Epithelial cell of esophagus (primary cell): ENCODE measurements around the gene PAQR8.
A peak's percentile ranks its signal among the peaks of the same experiment; 100 is the strongest.

ENCODE experiments used
- DNase-seq: peaks from one replicate; pipeline ENCODE4 v3.0.0; 2010; ENCODE audit warnings: low read depth
- H3K4me3 ChIP-seq: 2 replicates; pipeline ENCODE4 v1.5.1; 2011; ENCODE audit warnings: mild to moderate bottlenecking, low read length, control low read depth
- TF ChIP-seq, protein P1 (sequence below): IDR thresholded peaks from 2 replicates; pipeline ENCODE4 v1.5.1; 2011; ENCODE audit warnings: low read depth, mild to moderate bottlenecking, low read length, control low read depth, inconsistent platforms; ENCODE audit not compliant: insufficient read depth; ENCODE audit errors: missing control alignments

PAQR8 gene

DNA sequence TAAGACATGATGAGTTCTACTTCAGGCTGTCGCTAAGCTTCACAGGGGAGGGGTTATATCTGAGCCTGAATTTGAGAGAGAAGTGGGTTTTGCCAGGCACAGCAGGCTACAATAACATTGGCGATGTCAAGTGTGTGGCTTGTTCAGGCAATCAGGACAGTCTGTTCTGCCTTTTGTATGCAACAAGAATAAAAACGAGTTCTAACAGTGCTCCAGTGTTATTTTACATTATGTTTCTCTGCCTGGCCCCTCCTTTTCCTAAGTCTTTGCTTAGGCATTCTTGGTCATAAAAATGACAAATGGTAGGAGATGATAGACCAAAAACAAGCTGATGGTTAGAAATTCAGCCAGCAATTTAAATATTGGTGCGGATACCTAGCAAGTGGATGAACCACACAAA, 26.8 kb downstream of the PAQR8 start:
- TF ChIP-seq, protein P1, sequence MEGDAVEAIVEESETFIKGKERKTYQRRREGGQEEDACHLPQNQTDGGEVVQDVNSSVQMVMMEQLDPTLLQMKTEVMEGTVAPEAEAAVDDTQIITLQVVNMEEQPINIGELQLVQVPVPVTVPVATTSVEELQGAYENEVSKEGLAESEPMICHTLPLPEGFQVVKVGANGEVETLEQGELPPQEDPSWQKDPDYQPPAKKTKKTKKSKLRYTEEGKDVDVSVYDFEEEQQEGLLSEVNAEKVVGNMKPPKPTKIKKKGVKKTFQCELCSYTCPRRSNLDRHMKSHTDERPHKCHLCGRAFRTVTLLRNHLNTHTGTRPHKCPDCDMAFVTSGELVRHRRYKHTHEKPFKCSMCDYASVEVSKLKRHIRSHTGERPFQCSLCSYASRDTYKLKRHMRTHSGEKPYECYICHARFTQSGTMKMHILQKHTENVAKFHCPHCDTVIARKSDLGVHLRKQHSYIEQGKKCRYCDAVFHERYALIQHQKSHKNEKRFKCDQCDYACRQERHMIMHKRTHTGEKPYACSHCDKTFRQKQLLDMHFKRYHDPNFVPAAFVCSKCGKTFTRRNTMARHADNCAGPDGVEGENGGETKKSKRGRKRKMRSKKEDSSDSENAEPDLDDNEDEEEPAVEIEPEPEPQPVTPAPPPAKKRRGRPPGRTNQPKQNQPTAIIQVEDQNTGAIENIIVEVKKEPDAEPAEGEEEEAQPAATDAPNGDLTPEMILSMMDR, result no peak
- DNase-seq, result no peak
- no peak overlapping the region for H3K4me3 ChIP-seq

DNA sequence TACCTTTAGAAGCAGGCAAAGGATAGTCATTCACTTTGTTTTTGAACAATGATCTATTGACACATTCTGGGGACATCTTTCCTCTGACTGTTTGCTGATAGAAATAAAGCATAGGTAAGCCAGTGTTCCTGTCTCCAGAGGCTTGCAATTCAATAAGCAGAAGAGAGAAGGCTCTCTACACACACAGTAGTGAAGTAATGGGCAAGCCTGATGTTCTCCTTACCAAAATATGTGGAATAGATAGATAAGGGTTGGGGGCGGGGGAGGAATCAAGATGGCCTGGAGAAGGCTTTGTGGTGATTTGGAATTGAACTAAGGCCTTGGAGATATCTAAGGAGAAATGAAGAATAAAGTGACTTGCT, 27.3 kb downstream of the PAQR8 start:
- TF ChIP-seq, protein P1, result no peak
- H3K4me3 ChIP-seq, result no peak overlapping the region
- DNase-seq, result no peak

DNA sequence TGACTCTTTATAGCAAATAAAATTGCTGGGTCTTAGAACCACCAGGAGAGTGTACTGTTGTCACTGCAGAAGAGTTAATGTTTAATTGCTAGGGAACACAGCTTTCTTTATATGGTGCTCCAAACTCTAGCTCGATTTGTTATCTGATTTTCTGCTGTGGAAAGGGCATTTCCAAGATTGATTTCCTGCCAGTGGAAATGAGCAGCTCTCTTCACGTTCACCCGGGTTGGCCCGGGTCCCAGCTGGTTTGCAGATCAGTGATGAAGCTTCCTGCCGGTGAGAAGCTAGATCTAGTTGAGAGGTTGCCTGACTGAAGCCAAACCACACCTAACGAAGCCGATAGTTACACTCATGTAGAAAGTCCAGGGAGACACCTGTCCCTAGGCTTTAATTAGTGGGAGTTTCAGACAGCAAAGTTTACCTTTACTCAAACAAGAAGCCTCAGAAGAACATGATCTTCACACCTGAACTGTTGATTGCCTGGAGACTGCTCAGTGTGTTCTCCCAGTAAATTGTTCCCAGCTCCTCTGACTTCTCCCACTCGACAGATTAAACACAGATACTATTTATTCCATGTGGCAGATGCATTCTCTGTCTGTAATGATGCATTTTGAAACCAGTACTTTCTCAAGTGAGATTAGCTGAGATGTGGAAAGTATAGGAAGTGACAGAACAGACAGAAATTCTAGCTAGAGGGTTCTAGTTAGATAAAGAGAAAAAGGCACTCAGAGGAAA, 27.8 kb downstream of the PAQR8 start:
- no peak overlapping the region for H3K4me3 ChIP-seq
- peak; percentile 42 for DNase-seq
- TF ChIP-seq, protein P1, result no peak

DNA sequence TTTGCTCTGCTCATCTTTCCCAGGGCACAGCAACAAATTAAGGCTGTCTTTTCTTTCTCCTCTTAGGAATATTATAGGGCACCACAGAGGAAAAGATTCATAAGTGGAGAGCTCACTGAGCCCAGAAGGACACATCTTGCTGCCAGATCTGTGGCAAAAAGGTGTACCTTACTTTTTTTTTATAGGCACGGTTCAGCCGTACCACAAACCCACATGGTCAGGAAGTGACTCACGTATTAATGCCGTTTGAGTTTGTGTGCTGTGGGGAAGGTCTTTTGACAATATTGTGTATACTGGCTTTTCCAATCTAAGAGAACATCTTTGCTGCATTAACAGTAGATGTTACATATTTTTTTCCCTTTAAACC, 28.4 kb downstream of the PAQR8 start:
- peak; percentile 67 for DNase-seq
- TF ChIP-seq, protein P1, result no peak
- H3K4me3 ChIP-seq, result no peak overlapping the region

DNA sequence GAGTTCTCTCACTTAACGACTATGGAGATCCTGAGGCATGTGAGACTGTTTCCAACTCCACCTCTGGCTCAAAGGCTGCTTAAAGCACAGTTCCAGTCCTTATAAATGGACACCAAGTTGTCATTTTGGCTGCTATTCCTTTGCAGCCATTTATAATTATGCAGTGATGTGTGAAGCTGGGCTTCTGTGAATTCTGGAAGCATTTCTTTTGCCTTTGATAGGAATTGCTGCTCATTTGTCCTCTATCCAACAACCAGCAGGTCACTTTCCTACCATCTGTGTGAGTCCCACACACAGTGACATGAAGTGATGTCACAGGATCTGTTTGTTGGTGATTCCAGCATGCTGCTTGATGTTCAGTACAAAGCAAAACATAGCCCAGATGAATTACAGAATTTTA, 29.6 kb downstream of the PAQR8 start:
- H3K4me3 ChIP-seq, result no peak overlapping the region
- no peak for DNase-seq
- TF ChIP-seq, protein P1, result no peak

DNA sequence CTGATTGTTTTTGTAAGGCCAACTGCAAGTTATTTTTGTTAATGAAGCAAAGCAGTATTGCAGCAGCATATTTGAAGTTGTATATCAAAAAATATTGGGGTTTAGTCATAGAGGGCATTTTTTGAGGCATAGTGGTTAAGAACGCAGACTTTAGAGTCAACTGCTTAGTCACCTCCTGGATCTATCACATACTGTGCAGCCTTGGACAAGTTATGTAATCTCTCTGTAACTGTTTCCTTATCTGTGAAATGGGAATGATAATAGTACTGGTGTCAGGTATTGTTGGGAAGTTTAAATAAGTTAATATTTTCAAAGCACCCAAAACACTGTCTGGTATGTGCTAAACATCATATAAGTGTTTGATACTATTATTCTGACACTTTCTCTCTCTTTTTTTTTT, 31.0 kb downstream of the PAQR8 start:
- TF ChIP-seq, protein P1, result no peak
- DNase-seq, result peak; percentile 40
- H3K4me3 ChIP-seq, result no peak overlapping the region

DNA sequence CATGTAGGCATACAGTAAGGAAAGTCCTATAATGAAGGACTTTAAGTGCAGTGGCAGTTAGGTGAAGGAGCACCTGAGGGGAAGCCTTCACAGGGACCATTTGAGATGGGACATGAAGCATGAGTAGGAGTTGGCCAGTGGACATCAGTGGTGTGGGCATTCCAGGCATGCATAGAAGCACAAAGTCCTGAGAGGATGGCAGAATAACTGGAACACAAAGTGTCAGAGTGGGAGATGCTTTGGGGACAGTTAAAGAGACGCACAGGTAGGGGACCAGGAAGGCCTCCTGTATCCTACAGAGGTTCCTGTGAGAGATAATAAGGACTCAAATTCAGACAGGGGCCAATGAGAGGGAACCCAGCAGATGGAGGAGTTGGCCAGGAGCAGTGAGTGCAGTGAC, 31.8 kb downstream of the PAQR8 start:
- H3K4me3 ChIP-seq, result no peak overlapping the region
- DNase-seq, result no peak
- TF ChIP-seq, protein P1, result no peak
